ENCODE measurements around the gene ACKR3. TPM values are rescaled to one million over a fixed set of nuclear protein-coding genes. Genes with fewer than 3 reads are reported as not detected.
A peak's percentile ranks its signal among the peaks of the same experiment; 100 is the strongest.

Gene ACKR3
- total RNA-seq, 6 experiments from 2014 or later: 0.66 to 57.0 (median 4.7) TPM

DNA sequence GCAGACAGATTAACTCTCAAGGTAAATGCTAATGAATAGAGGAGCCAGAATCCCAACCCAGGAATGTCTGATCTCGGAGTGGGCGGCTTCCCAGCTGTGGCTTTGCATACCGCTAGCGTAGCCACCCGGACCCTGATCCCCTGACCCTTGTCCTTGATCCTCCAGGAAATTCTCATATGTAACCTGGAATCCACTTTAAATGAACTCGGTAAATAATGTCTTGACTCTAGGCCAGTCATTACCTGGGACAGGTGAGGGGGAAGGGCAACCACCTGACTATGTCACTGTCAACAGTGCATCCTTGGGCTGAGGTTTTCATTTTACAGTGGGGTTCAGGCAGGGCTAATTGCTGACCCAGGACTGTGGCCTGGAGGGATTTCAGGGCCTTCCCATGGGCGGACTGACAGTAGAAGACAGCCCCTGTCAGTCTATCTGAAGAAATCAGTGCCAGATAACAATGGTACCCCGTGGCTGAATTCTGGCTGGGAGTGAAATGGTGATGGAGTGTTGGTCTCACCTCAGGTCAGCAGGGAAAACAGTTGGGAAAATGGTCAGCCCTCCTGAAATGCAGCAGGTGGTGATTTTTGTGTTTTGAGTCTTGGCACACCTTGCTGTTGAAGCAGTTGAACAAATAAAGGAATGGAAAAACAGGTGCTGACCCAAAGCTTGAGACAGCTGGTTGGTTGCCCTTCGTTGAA, 9.6 kb downstream of the ACKR3 start:
- ATAC-seq (peak in 1 of 4 donors; percentile 37), DNase-seq (no peak)
- Histone ChIP-seq H3K4me1 (no peaks in the 10 kb centered on the region), H3K27ac (no peak overlapping the region), H3K4me3 (no peak overlapping the region), H3K9me3 (no peaks in the 10 kb centered on the region), H3K27me3 (no peaks in the 10 kb centered on the region), H3K36me3 (peaks cover 0 to 12% (median 0%) of the 10 kb centered on the region in 4 donors)
- intact Hi-C loops (cut with DNase I): no loop called here
- TF ChIP-seq, protein P1, sequence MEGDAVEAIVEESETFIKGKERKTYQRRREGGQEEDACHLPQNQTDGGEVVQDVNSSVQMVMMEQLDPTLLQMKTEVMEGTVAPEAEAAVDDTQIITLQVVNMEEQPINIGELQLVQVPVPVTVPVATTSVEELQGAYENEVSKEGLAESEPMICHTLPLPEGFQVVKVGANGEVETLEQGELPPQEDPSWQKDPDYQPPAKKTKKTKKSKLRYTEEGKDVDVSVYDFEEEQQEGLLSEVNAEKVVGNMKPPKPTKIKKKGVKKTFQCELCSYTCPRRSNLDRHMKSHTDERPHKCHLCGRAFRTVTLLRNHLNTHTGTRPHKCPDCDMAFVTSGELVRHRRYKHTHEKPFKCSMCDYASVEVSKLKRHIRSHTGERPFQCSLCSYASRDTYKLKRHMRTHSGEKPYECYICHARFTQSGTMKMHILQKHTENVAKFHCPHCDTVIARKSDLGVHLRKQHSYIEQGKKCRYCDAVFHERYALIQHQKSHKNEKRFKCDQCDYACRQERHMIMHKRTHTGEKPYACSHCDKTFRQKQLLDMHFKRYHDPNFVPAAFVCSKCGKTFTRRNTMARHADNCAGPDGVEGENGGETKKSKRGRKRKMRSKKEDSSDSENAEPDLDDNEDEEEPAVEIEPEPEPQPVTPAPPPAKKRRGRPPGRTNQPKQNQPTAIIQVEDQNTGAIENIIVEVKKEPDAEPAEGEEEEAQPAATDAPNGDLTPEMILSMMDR (IDR thresholded peaks at IDR 0.05): no peak
- no peak for TF ChIP-seq POLR2A (IDR thresholded peaks at IDR 0.05)
- WGBS (ENCODE audit: insufficient coverage, low coverage, low lambda C conversion rate, missing lambda C conversion rate): 42% methylated on average over 6 of the region's 9 CpGs

DNA sequence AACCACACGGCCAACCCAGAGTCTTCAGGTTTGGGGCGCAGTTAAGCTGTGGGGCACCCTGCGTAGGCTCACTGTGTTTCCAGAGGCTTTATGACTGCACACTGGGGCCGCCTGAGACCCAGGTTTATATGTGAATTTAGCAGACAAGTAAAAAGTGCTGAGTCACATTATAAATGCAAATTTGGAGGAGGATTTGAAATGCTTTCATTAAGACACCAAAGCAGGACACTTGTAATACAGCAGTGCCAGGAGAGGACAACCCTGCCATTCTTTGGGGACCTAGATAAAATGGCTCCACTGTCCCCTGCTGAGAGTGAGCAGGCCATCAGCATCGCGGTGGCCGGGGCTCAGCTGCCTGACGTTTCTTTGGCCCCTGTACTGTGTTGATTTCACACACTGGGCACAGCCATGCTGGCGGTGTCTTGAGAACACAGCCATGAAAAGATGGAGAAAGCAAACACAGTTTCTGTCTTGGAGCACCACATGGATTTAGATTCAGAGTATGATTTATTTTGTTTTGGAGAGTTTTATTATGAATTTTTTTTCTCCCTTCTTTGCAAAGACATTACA, 10.2 kb downstream of the ACKR3 start:
- H3K9me3 ChIP-seq: no peaks in the 10 kb centered on the region
- H3K27me3 ChIP-seq: no peaks in the 10 kb centered on the region
- ATAC-seq (no peak), DNase-seq (no peak)
- peaks cover 0 to 12% (median 0%) of the 10 kb centered on the region in 4 donors for H3K36me3 ChIP-seq
- H3K4me3 ChIP-seq: no peak overlapping the region
- TF ChIP-seq, protein P1 (IDR thresholded peaks at IDR 0.05): no peak
- no peak for TF ChIP-seq POLR2A (IDR thresholded peaks at IDR 0.05)
- H3K4me1 ChIP-seq: no peaks in the 10 kb centered on the region
- no peak overlapping the region for H3K27ac ChIP-seq
- 63% methylated on average over 3 of the region's 9 CpGs for WGBS (ENCODE audit: insufficient coverage, low coverage, low lambda C conversion rate, missing lambda C conversion rate)
- intact Hi-C loops (cut with DNase I): no loop called here

DNA sequence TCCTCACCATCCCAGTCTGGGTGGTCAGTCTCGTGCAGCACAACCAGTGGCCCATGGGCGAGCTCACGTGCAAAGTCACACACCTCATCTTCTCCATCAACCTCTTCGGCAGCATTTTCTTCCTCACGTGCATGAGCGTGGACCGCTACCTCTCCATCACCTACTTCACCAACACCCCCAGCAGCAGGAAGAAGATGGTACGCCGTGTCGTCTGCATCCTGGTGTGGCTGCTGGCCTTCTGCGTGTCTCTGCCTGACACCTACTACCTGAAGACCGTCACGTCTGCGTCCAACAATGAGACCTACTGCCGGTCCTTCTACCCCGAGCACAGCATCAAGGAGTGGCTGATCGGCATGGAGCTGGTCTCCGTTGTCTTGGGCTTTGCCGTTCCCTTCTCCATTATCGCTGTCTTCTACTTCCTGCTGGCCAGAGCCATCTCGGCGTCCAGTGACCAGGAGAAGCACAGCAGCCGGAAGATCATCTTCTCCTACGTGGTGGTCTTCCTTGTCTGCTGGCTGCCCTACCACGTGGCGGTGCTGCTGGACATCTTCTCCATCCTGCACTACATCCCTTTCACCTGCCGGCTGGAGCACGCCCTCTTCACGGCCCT, 11.2 kb downstream of the ACKR3 start:
- Histone ChIP-seq H3K27me3 (no peaks in the 10 kb centered on the region), H3K4me3 (no peak overlapping the region), H3K27ac (no peak overlapping the region), H3K36me3 (peaks cover 0 to 12% (median 0%) of the 10 kb centered on the region in 4 donors), H3K9me3 (no peaks in the 10 kb centered on the region), H3K4me1 (no peaks in the 10 kb centered on the region)
- TF ChIP-seq POLR2A (IDR thresholded peaks at IDR 0.05): no peak
- TF ChIP-seq, protein P1 (IDR thresholded peaks at IDR 0.05): no peak
- no peak for ATAC-seq
- DNase-seq: no peak
- 83% methylated on average over 8 of the region's 29 CpGs for WGBS (ENCODE audit: insufficient coverage, low coverage, low lambda C conversion rate, missing lambda C conversion rate)
- intact Hi-C loops (cut with DNase I): no loop called here

DNA sequence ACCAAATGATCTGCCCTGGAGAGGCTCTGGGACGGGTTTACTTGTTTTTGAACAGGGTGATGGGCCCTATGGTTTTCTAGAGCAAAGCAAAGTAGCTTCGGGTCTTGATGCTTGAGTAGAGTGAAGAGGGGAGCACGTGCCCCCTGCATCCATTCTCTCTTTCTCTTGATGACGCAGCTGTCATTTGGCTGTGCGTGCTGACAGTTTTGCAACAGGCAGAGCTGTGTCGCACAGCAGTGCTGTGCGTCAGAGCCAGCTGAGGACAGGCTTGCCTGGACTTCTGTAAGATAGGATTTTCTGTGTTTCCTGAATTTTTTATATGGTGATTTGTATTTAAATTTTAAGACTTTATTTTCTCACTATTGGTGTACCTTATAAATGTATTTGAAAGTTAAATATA, 11.9 kb downstream of the ACKR3 start:
- Histone ChIP-seq H3K4me3 (no peak overlapping the region), H3K36me3 (peaks cover 0 to 12% (median 0%) of the 10 kb centered on the region in 4 donors), H3K9me3 (no peaks in the 10 kb centered on the region), H3K27me3 (no peaks in the 10 kb centered on the region), H3K27ac (no peak overlapping the region), H3K4me1 (no peaks in the 10 kb centered on the region)
- intact Hi-C loops (cut with DNase I): no loop called here
- 91% methylated on average over 6 of the region's 7 CpGs for WGBS (ENCODE audit: insufficient coverage, low coverage, low lambda C conversion rate, missing lambda C conversion rate)
- DNase-seq (no peak), ATAC-seq (no peak)
- TF ChIP-seq, protein P1 (IDR thresholded peaks at IDR 0.05): no peak
- no peak for TF ChIP-seq POLR2A (IDR thresholded peaks at IDR 0.05)
